ENCODE measurements around the gene GALNT14.

GALNT14 gene

DNA sequence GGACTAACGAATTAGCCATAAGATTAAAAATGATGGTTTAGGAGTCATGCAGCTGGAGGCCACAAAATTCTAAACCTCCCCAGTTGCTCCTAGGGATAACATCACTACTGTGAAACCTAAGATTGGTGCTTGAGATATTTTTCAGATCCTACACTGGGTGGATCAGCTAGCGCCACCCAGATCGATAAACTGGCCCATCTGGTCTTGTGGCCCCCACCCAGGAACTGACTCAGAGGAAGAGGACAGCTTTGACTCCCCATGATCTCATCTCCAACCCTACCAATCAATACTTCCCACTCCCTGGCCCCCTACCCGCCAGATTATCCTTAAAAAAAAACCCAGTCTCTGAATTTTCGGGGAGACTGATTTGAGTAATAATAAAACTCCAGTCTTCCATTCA is 5.5 kb downstream of the GALNT14 start:
- no peak for DNase-seq

DNA sequence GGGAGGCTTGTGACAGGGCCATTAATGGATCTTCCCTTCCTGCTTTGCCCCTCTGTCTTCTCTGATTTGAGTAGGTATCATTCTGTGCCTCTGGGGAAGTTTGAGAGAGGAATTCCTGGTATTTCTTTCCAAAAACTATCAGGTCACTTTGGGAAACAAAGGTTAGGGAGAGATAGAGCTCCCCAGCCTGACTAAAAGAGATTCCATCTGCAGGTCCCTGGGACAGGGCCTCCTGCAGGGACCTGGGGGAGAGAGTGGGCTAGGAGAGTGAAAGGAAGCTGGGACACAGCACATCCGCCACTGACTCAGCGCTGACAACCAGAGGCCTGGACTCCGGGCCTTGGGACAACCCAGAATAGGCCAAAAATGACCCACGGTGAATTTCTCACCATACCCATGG is 6.4 kb downstream of the GALNT14 start:
- DNase-seq: no peak

DNA sequence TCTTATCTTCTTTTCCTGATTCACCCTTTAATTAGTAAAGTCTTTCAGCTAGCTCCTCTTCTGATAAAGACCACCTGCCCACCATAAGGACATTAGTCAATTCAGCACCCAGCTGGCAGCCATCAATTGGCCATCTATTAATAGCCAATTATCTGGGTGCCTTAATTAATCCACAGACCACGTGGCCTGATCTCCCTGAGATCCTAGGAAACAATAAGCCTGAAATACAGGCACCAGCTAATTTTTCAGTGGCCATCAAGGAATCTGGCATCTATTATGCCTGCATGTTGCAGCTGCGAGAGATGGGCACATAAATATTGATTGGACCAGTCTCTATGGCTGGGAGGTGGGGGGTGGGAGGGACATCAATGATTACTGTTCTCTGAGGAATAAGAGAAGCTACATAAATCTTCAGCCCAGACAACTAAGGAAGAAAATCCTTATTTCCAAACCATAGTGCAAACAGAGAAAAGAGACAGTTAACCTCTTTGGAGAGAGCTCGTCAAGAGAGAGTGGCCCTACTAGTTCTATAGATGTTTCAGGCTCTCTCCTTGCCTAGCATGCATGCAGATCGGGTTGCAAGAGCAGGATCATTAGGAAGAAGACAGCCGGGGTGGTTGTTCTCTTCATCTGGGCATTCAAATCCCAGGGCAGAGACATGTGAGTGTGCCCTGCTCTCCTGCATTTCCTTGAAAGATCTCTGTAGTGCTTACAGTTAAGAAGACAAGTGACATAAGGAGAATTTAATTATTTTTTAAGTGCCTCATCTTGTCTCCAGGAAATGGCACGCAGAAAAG is 8.7 kb downstream of the GALNT14 start:
- DNase-seq: no peak

DNA sequence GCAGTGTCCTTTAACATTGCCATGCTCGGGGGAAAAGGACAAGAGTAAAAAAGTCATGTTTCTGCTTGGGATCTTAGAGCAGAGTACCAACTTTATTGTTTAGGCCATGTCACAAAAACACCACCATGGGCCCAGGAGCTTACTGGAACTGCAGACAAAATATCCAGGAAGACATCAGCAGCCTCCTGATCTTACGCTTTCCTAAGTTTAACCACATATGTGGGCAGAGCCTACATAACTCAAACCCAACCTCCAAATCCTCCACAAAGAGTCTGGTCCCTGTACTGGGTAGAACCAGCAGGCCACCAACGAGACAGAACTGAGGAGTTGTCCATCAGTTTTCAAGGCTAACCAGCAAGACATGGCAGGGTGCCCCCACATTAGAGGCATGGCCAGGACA is 10.3 kb downstream of the GALNT14 start:
- no peak for DNase-seq

- DNase-seq: no peak
Measured at GRCh38 chr2:31125918-31126695, 12.1 kb downstream of the GALNT14 start.

GRCh38 chr2:31124904-31125303 is 13.3 kb downstream of the GALNT14 start:
- no peak for DNase-seq

DNA sequence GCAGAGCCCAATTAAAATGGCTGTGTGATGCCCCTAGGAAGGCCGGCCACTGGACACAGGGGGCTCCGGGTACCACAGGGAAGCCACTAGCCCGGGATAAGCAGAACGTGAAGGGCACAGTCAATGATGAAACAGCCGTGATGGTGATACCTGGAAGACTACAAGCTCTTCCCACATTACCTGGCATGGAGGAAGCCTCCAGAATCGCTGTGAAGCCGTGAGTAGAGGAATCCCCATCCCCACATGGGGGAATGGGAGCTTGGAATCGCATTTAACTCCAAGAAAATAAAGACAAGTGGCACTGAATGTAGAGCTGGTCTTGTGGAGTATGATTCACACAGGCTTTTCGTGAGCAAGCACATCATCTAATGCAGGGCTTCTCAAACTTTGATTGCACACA is 16.1 kb downstream of the GALNT14 start:
- DNase-seq: no peak

DNA sequence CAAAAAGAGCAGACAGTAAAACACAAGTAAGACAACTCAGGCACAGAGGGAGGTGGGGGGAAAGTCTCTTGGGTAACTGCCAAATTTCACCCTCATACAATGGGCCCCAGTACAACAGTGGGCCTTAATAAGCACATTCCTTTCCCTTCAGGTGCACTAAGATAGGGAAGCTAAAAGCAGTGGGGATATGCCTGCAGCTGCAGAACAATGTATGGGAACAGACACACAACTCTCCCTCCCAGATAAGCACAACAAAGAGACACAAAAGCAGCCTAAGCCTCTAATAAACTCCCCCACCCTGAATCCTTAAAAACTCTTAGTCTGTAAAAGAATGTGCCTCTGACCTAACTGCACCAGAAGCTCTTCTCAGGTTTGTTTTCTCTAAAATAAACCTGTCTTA is 24.5 kb downstream of the GALNT14 start:
- DNase-seq: no peak

GRCh38 chr2:31112544-31112943 is 25.7 kb downstream of the GALNT14 start:
- DNase-seq: no peak

GRCh38 chr2:31110998-31111397 is 27.2 kb downstream of the GALNT14 start:
- DNase-seq: no peak

DNA sequence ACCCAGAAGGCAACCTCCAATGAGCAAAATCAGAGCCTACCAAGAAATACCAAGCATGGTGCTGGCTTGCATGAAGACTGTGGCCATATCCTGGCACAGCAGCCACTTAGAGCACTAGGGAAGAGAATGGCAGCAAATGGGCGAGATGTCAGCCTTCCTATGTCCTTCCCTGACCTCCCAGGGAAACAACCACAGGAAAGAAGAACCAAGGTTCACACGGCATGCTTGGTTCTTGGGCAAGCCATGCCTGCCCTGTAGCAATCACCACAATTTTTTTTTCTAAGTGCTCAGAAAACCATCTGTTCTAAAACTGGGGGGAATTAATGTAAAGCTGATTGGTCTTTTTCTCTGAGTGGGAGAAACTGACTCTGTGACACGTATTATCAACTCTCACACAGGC is 27.8 kb downstream of the GALNT14 start:
- DNase-seq: no peak

DNA sequence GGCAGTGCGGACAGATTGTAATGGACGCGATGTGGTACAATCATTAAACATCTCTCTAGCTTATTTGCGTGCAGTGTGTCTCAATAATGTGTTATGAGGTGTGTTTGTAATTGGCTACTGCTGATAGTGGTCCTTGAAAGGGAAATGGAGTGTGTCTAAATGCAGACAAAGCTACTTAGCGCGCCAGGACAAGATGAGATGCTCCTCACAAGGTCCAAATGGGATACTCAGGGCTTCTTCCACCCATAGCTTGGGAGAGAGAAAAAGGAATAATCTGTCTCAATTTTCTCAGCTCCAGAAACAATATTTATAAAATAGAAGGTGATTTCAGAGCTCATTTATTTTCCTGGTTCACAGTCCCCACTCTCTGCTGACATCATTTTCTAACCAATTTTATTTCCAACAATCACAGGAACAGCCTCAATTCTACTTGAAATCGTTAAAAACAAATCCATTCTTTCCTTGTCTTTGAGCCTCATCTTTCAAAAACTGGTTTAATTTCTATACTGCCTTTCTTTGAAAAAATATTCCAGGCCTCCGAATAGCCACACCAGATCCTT is 28.5 kb downstream of the GALNT14 start:
- DNase-seq: no peak

GRCh38 chr2:31108561-31109286 is 29.5 kb downstream of the GALNT14 start:
- no peak for DNase-seq

DNA sequence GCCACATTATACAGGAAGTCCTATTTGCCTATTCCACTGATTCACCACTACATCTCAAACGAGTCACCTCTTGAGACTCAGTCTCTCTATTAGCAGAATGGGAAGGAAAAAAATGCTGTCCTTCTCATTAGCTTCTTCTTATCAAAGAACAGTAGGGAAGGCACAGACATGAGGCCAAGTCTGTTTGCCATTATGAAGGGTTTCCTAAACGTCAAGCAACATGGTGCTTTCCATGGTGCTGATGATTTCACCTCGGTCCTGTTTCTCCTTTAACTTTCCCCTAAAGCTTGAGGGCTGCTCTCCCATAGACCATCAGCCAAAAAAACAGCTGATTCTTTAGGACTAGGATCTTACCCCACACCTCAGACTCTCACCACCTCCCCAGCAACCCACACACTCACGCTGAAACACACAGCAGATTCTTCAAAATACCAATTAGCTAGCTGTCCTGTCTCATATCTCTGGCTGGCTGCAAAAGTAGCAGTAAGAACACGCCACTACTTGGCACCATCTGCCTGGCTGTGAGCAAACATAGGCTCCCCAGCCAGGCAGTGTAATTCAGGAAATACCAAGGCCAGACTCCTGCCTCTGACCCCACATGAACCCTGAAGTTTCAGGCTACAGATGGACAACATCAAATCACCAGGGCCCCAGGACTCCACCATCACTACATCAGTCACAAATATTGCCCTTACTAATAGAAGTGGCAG is 30.5 kb downstream of the GALNT14 start:
- DNase-seq: no peak

GRCh38 chr2:31101701-31102100 is 36.5 kb downstream of the GALNT14 start:
- no peak for DNase-seq

- no peak for DNase-seq
Measured at GRCh38 chr2:31097962-31098613, 40.2 kb downstream of the GALNT14 start.

GRCh38 chr2:31090188-31090587 is 48.1 kb downstream of the GALNT14 start:
- no peak for DNase-seq

DNA sequence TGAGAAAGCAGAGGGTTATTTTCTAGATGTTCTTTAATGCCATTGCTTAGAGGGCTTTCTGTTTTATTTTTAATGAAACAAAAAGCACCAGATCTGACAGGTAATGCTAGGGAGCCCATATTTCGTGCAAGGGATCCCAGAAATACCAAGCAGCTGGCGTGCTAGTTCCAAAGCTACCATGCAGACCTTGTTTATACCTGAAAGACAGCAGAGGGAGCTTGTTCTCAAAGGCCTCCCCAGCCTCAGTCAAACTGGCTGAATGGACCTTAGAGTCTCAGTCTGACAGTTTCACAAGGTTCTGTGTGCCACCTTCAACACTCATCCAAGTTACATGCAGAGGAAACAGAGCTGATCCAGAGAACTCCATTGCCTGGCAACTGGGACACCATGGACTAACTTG is 48.6 kb downstream of the GALNT14 start:
- no peak for DNase-seq

DNA sequence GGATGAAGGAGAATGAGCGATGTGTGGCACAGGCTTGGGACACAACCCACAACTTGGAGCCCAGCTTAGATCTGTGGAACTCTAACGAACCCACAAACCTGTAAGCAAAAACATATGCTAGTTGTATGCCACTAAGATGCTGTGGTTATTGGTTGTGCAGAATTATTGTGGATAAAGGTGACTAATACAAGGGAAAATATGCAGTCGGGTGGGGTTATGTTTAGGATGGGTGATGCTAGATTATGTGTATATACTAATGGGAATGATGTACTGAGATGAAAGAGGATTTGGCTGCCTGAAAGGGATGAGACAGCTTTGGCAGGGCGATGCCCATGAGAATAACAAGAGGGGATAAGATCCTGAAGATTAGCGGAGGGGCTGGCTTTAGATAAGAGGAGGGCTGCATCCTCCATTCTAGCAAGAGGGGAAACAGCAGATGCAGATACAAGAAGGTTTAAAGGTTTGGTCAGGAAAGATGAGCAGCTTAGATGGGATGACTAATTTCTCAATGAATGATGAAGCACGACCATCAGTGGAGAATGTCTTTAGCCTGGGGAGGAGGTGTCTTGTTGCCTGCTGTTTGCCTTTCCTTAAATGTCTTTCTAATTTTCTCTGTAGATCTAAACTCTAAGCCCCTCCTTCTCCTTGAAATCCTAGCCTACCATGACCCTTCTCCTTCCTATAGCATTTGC is 49.6 kb downstream of the GALNT14 start:
- DNase-seq: no peak

DNA sequence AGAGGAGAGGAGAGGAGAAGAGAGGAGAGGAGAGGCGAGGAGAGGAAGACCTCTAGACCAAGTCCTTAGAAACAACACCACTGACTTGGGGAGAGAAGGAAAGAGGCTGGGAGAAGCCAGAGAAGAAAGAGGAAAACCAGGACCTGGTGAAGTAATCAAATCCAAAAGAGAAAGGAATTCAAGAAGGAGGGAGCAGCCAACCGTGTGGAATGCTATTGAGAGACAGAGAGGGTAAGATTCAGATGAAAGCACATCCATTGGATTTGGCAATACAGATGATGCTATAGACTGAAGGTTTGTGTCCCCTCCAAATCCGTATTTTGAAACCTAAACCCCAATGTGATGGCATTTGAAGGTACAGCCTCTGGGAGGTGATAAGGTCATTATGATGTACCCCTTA is 50.7 kb downstream of the GALNT14 start:
- no peak for DNase-seq

DNA sequence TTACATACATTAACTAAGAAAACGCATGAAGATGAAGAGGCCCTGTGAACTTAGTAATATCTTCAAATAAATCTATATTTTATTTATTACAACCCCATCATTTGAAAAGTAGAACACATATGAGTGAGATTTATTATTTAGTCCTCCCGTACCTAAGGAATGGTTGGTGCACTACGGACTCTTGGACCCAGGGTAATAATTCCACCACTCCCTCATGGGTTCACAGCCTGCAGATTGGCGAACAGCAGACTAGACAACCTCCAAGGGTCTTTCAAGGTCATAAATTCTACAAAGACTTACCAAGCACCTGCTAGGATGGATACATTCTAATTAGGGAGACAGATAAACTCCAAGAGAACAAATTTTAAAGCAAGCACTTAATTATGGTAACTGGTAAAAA is 51.6 kb downstream of the GALNT14 start:
- no peak for DNase-seq

Measured in activated naive CD4-positive, alpha-beta T cell treated with anti-CD3 and anti-CD28 coated beads, Interleukin-2, amount 50 U/mL, for 16 hours (primary cell).